Measurements from ENCODE around the gene CRISPLD2.

DNA sequence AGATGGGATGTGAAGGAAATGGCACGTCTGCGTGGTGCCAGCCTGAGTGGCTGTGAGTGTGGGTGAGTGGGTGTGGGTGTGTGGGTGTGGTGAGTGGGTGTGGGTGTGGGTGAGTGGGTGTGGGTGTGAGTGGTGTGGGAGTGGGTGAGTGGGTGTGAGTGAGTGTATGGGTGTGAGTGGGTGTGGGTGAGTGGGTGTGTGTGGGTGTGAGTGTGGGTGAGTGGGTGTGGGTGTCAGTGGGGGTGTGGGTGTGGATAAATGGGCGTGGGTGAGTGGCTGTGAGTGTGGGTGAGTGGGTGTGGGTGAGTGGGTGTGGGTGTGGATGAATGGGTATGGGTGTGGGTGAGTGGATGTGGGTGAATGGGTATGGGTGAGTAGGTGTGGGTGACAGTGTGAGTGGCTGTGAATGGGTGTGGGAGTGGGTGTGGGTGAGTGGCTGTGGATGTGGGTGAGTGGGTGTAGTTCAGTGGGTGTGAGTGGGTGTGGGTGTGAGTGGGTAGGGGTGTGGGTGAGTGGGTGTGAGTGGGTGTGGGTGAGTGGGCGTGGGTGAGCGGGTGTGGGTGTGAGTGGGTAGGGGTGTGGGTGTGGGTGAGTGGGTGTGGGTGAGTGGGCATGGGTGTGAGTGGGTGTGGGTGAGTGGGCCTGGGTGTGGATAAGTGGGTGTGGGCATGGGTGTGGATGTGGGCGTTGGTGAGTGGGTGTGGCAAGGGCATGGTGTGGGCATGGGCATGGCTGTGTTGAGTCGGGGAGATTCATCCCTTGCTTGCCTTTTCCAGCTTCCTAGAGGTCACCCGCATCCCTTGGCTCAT lies 110.7 kb downstream of the CRISPLD2 start:
- TF ChIP-seq POLR2A (IDR thresholded peaks at IDR 0.05; ENCODE audit: low read length) (no peak), GATA1 (IDR thresholded peaks at IDR 0.05; ENCODE audit: low read depth, low read length) (no peak)

Data from erythroblast (primary cell).